AG04450 (cell line): ENCODE results near the gene SLC35F3. TPM values are rescaled to one million over a fixed set of nuclear protein-coding genes. Genes with fewer than 3 reads are reported as not detected.

Experiments used
- CTCF ChIA-PET: fragments of 300-600, 350-600 bp; formaldehyde crosslinking; extraction: SDS; loops from one replicate; lab custom pipeline; 2022; ENCODE audit warnings: antibody characterized with exemption, inconsistent platforms; lab: Charles Lee
- POLR2A ChIA-PET: fragments of 350-600 bp; formaldehyde crosslinking; extraction: SDS; loops from one replicate; lab custom pipeline; 2021; ENCODE audit warnings: antibody characterized with exemption, inconsistent platforms; lab: Yijun Ruan, JAX
- DNase-seq: peaks from one replicate; pipeline ENCODE4 v3.0.0-alpha.2; 2011; ENCODE audit warnings: low read depth, low spot score
- H3K27ac ChIP-seq: one replicate; pipeline ENCODE4 v1.5.1; 2012; ENCODE audit warnings: low read depth, low read length, control low read depth
- H3K27me3 ChIP-seq: one replicate; pipeline ENCODE4 v1.6.0; 2012; ENCODE audit warnings: low read length; ENCODE audit not compliant: control insufficient read depth, insufficient read depth
- H3K4me3 ChIP-seq: 2 replicates; pipeline ENCODE4 v1.5.1; 2011; ENCODE audit warnings: mild to moderate bottlenecking, low read depth, low read length, control low read depth
- H3K9me3 ChIP-seq: 2 replicates; pipeline ENCODE4 v1.5.1; 2012; ENCODE audit warnings: low read length; ENCODE audit not compliant: control insufficient read depth, insufficient read depth
- polyA plus RNA-seq: library from polyadenylated mRNA; depleted of rRNA; stranded (reverse); fragments of >200 nt; gene quantifications from 2 replicates; pipeline ENCODE4 v1.2.3, GENCODE V29; 2011
- TF ChIP-seq, protein P1 (sequence below): IDR thresholded peaks from 2 replicates; pipeline ENCODE4 v1.5.1; 2011; ENCODE audit warnings: low read depth, low read length, control low read depth, inconsistent platforms

Gene SLC35F3
- polyA plus RNA-seq, 1 experiment: 0.04 TPM

DNA sequence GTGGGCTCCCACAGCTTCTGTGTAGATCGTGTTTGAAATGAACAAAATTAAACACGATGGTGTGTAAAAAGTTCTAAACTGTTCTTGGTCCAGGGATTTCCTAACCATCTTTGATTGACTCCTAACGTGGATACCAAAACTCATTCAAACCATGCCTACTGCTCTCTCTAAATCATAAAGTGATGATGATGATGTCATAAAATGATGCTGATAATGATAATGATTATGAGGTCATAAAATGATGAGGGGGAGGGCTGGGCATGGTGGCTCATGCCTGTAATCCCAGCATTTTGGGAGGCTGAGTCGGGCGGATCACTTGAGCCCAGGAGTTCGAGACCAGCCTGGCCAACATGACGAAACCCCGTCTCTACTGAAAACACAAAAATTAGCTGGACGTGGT lies 335.5 kb downstream of the SLC35F3 start:
- H3K27ac ChIP-seq: no peak overlapping the region
- TF ChIP-seq, protein P1, sequence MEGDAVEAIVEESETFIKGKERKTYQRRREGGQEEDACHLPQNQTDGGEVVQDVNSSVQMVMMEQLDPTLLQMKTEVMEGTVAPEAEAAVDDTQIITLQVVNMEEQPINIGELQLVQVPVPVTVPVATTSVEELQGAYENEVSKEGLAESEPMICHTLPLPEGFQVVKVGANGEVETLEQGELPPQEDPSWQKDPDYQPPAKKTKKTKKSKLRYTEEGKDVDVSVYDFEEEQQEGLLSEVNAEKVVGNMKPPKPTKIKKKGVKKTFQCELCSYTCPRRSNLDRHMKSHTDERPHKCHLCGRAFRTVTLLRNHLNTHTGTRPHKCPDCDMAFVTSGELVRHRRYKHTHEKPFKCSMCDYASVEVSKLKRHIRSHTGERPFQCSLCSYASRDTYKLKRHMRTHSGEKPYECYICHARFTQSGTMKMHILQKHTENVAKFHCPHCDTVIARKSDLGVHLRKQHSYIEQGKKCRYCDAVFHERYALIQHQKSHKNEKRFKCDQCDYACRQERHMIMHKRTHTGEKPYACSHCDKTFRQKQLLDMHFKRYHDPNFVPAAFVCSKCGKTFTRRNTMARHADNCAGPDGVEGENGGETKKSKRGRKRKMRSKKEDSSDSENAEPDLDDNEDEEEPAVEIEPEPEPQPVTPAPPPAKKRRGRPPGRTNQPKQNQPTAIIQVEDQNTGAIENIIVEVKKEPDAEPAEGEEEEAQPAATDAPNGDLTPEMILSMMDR: no peak
- ChIA-PET POLR2A (no interaction called here), CTCF (no interaction called here)
- H3K4me3 ChIP-seq: no peak overlapping the region
- no peak for DNase-seq
- H3K27me3 ChIP-seq: no peaks in the 10 kb centered on the region
- H3K9me3 ChIP-seq: no peaks in the 10 kb centered on the region

DNA sequence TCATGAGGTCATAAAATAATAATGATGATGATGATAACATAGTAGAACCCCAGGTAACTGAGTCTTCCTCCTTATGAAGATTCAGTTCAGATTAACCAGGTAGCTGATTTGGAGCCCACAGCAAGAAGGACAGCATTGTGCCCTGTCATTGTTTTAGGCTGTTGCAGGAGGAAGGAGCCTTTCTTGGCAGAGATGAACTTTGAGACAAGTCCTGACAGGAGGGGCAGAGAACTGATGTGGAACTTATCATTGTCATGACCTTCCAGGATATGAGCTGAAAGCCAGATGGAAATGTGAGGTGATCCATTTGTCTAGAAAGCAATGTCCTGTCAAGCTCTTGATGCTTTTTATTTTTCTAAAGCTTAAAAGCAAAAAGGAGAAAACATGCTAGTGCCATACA lies 336.2 kb downstream of the SLC35F3 start:
- H3K9me3 ChIP-seq: no peaks in the 10 kb centered on the region
- ChIA-PET CTCF (no interaction called here), POLR2A (no interaction called here)
- no peak overlapping the region for H3K27ac ChIP-seq
- no peak overlapping the region for H3K4me3 ChIP-seq
- DNase-seq: no peak
- TF ChIP-seq, protein P1: no peak
- H3K27me3 ChIP-seq: no peaks in the 10 kb centered on the region

DNA sequence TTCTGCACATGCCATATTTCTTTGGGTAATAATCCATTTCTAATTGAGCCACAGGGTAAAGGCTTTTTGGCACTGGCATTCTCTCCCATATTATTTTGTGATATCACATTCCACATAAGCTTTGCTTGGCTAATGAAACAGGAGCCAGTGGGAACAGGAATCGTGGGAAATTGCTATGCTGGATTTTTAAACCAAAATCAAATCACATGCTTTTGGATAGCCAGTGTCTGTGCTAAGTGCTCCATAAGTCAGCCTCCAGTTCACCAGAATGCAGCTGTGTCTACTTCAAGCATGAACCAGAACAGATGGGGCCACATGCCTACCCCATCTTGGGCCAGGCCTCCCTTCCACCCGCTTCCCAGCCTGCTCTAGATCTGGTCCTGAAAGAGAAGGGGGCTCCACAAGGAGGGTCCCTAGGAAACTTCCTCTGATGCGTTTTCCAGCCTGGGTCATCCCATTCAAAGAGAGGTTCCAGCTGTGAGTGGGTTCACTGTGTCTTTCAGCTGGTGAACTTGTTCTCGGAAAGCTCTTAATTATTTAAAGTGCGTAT lies 337.5 kb downstream of the SLC35F3 start:
- DNase-seq: no peak
- no peaks in the 10 kb centered on the region for H3K9me3 ChIP-seq
- H3K27me3 ChIP-seq: no peaks in the 10 kb centered on the region
- H3K4me3 ChIP-seq: no peak overlapping the region
- no peak overlapping the region for H3K27ac ChIP-seq
- CTCF ChIA-PET: no interaction called here
- POLR2A ChIA-PET: no interaction called here
- TF ChIP-seq, protein P1: no peak

DNA sequence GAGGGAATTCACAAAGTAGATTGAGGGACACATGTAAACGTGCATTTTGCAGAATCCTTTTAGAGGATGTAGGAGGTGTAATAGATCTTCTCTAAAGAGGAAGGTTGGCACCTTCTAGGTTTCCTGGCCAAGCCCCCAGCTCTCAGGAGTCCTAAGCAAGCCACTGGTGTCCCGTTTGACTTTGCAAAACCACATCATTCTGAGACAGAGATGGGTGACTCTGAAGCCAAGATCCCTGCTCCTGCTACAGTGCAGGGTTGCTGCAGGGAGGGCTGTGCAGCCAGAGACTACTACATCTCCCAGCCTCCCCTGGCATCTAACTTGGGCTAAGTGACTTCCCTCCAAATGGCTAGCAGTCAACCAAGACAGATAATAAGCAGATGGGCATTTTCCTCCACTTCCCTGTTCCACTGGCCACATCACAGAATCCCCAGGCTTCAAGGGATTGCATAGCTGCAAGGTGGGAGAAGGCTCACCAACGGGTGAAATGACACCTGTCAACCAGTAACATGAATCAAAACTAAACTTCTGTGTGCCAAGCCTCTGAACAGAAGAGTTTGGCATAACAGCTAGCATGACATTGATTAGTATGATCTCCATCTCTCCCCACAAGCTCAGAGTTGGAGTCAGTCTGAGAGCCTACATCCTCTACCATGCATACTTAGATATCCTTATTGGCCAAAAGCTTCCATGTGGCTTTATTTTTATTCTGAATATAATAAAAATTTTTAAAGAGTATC lies 339.2 kb downstream of the SLC35F3 start:
- TF ChIP-seq, protein P1: no peak
- peaks cover 3% of the 10 kb centered on the region; the same call in 1 of the 2 replicates for H3K9me3 ChIP-seq
- H3K27me3 ChIP-seq: no peaks in the 10 kb centered on the region
- H3K4me3 ChIP-seq: no peak overlapping the region
- no peak for DNase-seq
- ChIA-PET CTCF (interaction anchor here (1.6 kb wide), 1 partner anchor 67 kb away, joined by 4 read pairs; no protein-coding TSS in a partner anchor), POLR2A (no interaction called here)
- no peak overlapping the region for H3K27ac ChIP-seq

DNA sequence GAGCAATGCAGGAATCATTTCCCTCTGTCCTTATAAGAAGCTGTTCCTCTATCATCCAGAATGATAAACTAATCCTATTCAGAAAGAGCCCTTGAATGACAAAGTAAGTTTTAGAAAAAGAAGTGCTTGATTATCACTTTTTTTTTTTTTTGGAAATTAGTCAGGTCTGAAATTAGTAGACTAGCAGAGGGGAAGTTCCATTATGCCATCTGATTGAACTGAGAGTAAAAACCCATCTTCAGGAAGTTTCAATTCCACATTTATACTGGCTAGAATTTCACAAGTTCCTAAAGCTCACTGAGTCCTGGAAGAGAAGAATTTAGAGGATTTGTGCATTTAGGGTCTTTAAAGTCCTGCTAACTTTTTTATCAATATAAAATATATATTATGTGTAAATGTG lies 340.0 kb downstream of the SLC35F3 start:
- TF ChIP-seq, protein P1: no peak
- no peak overlapping the region for H3K4me3 ChIP-seq
- no peak overlapping the region for H3K27ac ChIP-seq
- no peak for DNase-seq
- ChIA-PET CTCF (interaction anchor here (0.6 to 1.6 kb wide), 2 partner anchors 66 to 89 kb away, joined by 3 to 4 read pairs; no protein-coding TSS in a partner anchor), POLR2A (no interaction called here)
- H3K27me3 ChIP-seq: no peaks in the 10 kb centered on the region
- peaks cover 3% of the 10 kb centered on the region; the same call in 1 of the 2 replicates for H3K9me3 ChIP-seq
